GM23248 (cell line): ENCODE results near the gene HCN3.

Experiments used
- EZH2 ChIP-seq: fragments of 200-600 bp; sonication (generic); IDR thresholded peaks from 2 replicates; pipeline ENCODE4 v1.6.1; 2018; ENCODE audit warnings: antibody characterized with exemption, mild to moderate bottlenecking; ENCODE audit not compliant: insufficient read depth, poor library complexity, severe bottlenecking
- EZH2phosphoT487 ChIP-seq: fragments of 200-600 bp; sonication (generic); IDR thresholded peaks from 2 replicates; pipeline ENCODE4 v1.6.1; 2018; ENCODE audit warnings: antibody characterized with exemption, moderate library complexity, mild to moderate bottlenecking, low read depth; ENCODE audit not compliant: insufficient read depth

GRCh38 chr1:155268630-155269029, 8.6 kb upstream of the HCN3 start:
- TF ChIP-seq EZH2: no peak
- no peak for TF ChIP-seq EZH2phosphoT487
